ENCODE measurements around the gene IFNAR2. TPM values are rescaled to one million over a fixed set of nuclear protein-coding genes. Genes with fewer than 3 reads are reported as not detected.
"Not testable (repeated sequence)": the region's sequence is repeated elsewhere in the genome, so short reads cannot be mapped to it uniquely, and the experiment has no call there.

The IFNAR2 gene
- total RNA-seq, 1 donor from 2014 or later, result 14.4 TPM

- no peak for DNase-seq (ENCODE audit: low spot score)
- intact Hi-C loops (cut with DNase I), result no loop called here
Observed at GRCh38 chr21:33211732-33212131, 18.0 kb upstream of the IFNAR2 start.

- intact Hi-C loops (cut with DNase I), result no loop called here
- DNase-seq (ENCODE audit: low spot score), result no peak
Observed at GRCh38 chr21:33212159-33212851, 17.4 kb upstream of the IFNAR2 start.

GRCh38 chr21:33214056-33214455, 15.7 kb upstream of the IFNAR2 start:
- intact Hi-C loops (cut with DNase I), result no loop called here

DNA sequence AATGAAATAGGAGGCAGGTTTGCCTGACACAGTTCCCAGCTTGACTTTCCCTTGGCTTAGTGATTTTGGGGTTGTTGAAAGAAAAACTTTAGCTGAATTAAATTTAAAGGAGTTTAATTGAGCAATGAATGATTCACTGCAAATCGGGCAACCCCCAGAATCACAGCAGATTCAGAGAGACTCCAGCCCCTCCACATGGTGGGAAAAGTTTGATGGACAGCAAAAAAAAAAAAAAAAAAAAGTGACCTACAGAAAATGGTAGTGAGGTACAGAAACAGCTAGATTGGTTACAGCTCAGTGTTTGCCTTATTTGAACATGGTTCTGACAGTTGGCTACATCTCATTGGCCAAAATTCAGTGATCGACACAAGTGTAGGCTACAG, 12.6 kb upstream of the IFNAR2 start:
- intact Hi-C loops (cut with DNase I), result no loop called here
- no peak for DNase-seq (ENCODE audit: low spot score)

More at GRCh38 chr21:33214056-33214455, 15.7 kb upstream of the IFNAR2 start:
- DNase-seq (ENCODE audit: low spot score), result no peak

GRCh38 chr21:33219300-33219699, 10.4 kb upstream of the IFNAR2 start:
- intact Hi-C loops (cut with DNase I), result no loop called here
- DNase-seq (ENCODE audit: low spot score), result no peak

- DNase-seq (ENCODE audit: low spot score), result no peak
- intact Hi-C loops (cut with DNase I), result no loop called here
Observed at GRCh38 chr21:33219954-33220353, 9.8 kb upstream of the IFNAR2 start.

DNA sequence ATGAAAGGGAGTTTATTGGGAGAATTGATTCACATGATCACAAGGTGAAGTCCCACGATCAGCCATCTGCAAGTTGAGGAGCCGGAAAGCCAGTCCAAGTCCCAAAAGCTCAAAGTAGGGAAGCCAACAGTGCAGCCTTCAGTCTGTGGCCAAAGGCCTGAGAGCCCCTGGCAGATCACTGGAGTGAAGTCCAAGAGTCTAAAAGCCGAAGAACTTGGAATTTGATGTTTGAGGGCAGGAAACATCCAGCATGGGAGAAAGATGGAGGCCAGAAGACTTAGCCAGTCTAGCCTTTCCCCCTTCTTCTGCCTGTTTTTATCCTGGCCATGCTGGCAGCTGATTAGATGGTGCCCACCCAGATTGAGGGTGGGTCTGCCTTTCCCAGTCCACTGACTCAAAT, 4.4 kb upstream of the IFNAR2 start:
- DNase-seq (ENCODE audit: low spot score); intact Hi-C loops (cut with DNase I): not testable (repeated sequence)

DNA sequence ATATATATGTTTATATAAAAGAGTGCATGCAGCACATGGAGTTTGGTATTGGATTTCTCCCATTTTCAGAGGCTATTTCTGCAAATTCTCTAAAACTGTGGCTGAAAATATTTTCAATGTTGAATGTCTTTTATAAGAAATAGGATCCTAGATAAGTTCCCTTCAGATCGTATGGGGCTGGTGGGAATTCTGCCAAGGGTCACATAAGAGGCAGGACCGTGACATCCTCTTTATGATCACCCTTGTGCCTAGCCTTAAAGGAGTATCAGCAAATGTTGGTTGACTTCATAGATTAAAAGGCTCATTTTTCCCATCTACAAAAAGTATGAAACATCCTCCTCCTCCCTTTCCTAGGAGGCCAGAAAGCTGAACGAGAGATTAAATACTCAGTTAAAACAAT, 1.3 kb upstream of the IFNAR2 start:
- intact Hi-C loops (cut with DNase I), result no loop called here
- no peak for DNase-seq (ENCODE audit: low spot score)

DNA sequence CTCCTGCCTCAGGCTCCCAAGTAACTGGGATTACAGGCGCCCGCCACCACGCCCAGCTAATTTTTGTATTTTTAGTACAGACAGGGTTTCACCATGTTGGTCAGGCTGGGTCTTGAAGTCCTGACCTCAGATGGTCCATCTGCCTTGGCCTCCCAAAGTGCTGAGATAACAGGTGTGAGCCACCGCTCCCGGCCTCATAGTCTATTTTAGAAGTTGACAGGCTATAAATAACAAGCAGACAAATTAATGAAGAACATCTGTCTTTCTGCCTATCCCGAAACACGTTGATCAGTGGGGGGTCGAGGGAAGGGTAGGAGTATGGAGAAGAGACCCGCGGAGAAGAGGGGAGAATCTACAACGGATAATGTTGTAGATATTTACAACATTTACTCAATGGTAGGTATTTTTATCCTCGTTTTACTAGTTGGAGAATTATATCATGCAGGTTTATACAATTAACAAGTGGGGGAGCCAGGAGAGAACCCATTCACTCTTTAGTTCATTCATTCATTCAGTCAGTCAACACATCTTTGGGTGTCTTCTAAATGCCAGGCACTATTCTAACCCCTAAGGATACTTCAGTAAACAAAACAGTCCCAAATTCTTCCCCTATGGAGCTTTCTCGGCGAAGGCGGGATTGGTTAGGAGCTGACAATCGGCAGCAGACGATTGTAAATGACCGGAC, 497 bp upstream of the IFNAR2 start:
- no peak for DNase-seq (ENCODE audit: low spot score)
- intact Hi-C loops (cut with DNase I), result no loop called here

GRCh38 chr21:33230545-33231324, 997 bp downstream of the IFNAR2 start:
- intact Hi-C loops (cut with DNase I), result no loop called here
- peak; percentile 83 for DNase-seq (ENCODE audit: low spot score)

DNA sequence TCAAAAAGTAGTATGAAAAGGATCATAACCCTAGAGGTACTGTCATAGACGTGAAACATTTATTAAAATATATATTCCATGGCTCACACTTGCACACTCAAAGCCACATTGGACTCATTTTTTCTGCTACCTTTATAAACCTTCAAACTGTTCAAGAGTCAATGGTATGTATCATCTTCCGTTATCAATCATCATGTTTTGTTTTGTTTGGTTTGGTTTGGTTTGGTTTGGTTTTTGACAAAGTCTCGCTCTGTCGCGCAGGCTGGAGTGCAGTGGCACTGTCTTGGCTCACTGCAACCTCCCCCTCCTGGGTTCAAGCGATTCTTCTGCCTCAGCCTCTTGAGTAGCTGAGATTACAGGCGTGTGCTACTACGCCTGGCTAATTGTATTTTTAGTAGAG, 1.8 kb downstream of the IFNAR2 start:
- intact Hi-C loops (cut with DNase I), result no loop called here
- no peak for DNase-seq (ENCODE audit: low spot score)

GRCh38 chr21:33232291-33233034, 2.7 kb downstream of the IFNAR2 start:
- intact Hi-C loops (cut with DNase I), result no loop called here
- DNase-seq (ENCODE audit: low spot score), result no peak

DNA sequence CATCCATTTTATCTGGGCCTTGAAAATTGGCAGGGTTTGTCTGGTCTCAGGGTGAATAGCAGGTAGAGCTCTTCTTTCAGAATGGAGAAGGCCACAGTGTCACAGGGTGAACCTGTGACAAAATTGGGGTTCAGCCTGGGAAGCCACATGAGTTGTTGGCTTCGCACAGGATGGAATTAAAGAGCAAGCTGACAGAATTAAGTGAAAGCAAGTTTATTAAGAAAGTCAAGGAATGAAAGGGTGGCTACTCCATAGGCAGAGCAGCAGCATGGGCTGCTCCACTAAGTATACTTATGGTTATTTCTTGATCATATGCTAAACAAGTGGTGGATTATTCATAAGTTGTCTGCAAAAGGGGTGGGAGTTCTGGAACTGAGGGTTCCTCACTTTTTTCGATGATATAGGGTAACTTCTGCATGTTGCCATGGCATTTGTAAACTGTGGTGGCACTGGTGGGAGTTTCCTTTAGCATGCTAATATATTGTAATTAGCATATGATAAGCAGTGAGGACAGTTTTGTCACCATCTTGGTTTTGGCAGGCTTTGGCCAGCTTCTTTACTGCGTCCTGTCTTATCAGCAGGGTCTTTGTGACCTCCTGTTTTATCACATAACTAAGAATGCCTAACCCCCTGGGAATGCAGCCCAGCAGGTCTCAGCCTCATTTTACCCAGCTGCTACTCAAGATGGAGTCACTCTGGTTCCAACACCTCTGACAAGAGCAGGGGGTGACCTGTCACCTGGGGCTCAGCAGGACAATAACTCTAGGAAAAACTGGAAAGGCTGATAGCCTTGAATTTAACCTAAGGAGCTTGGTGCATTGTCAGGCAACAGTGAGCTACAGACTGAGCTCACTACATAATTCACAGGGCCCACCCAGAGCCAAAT, 5.1 kb downstream of the IFNAR2 start:
- intact Hi-C loops (cut with DNase I), result no loop called here

DNA sequence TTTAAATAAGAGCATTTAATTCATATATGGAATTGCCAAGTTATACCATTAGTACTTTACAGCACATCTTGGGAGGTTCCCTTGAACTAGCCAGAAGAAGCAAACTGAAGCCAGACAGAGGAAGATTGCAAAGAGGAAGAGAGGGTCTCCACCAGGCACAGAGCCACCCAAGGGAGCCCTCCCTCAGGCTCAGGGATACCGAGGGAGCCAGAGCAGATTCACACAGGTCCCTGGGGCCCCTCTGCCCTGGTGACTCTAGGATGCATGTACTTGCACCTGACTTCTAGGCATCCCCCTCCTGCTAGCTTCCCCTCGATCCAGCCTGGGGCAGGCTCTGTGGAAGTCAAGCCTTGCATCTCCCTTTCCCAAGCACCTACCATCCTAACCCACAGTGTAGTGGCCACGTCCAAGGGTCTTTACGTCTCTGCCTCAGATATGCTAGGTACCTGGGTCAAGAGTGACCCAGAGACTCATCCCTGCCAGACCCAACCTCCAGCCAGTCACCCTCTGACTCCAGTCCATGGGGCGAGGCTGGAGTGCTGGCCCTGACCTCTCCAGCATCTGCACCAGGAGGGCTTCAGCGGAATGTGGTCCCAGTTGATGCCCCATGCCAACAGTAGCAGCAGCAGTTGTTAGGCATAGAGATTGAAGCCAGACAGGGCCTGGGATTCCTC, 6.4 kb downstream of the IFNAR2 start:
- intact Hi-C loops (cut with DNase I), result no loop called here
- DNase-seq (ENCODE audit: low spot score), result no peak

More for the DNA sequence above, 5.1 kb downstream of the IFNAR2 start:
- no peak for DNase-seq (ENCODE audit: low spot score)

GRCh38 chr21:33236766-33237165, 7.0 kb downstream of the IFNAR2 start:
- intact Hi-C loops (cut with DNase I), result no loop called here
- DNase-seq (ENCODE audit: low spot score), result no peak

DNA sequence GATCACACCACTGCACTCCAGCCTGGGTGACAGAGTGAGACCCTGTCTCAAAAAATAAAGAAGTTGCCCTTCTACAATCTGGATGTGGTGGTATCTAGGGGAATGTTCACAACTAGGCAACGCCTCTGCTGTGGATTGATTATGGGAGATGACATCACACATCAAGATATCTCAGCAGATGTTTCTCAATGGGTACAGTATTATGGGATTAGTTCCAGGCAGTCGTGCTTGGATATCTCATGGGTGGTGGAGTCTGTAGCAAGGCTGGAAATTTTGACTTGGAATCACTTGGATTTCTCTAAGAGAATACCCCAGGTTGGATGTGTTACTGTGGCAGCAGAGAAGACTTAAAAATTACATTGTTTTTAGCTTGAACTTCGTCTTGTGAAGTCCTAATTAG, 7.7 kb downstream of the IFNAR2 start:
- no peak for DNase-seq (ENCODE audit: low spot score)
- intact Hi-C loops (cut with DNase I), result no loop called here

DNA sequence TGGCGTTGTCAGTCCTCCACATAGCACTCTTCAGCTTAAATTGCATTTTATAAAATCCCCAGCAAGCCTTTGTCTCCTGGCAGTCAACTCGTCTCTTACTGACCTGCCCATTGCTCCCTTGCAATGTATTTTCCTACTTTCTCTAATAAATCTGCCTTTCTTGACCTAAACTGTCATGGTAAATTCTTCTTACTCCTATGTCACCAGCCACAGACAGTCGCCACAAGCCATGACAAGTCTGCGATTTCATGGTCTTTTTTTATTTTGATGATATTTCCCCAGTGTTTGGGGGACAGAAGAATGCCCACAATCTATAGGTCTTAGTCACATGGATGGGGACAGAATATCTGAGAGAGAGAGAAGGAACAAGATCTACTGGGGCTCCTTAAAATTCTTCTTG, 8.4 kb downstream of the IFNAR2 start:
- DNase-seq (ENCODE audit: low spot score), result no peak
- intact Hi-C loops (cut with DNase I), result no loop called here

DNA sequence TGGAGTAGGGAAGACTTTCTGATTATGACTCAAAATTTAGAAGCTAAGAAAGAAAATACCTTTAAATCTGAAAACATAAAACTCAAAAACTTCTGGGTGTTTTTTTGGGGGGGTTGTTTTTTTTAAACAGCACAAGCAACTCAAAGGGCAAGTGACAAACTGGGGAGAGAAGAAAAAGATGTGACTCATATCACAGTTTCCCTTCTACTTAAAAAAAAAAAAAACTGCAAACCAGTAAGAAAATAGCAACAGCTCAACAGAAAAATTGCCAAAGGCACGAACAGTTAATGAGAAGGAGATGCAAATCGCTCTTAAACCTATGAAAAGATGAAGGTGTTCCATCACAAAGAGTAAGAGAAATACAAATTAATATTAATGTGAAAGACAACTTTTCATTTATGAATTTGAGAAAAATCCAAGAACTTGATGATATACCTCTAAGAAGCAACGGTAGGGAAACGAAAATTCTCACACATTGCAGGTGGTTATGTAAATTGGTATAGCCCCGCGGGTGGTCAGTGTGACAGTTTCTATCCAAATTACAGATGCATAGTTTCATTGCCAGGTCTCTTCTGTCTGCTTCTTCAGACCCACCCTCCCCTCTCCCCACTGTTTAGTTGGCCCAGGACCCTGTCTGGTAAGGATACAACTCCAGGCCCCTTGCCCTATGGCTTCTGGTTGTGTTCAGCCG, 9.0 kb downstream of the IFNAR2 start:
- intact Hi-C loops (cut with DNase I), result no loop called here
- no peak for DNase-seq (ENCODE audit: low spot score)

Data from cardiac septum (tissue), 1 donor.